Glomerular endothelial cell (primary cell): ENCODE results near the gene STIM1. TPM values are rescaled to one million over a fixed set of nuclear protein-coding genes. Genes with fewer than 3 reads are reported as not detected.
"Not testable (repeated sequence)": the region's sequence is repeated elsewhere in the genome, so short reads cannot be mapped to it uniquely, and the experiment has no call there.

Experiments used
- DNase-seq: peaks from one replicate; pipeline ENCODE4 v3.0.0-alpha.2; 2011; ENCODE audit warnings: low read depth, low spot score; ENCODE audit errors: extremely low read depth
- total RNA-seq: library from RNA; depleted of rRNA; stranded (reverse); fragments of >200 nt; gene quantifications from 2 replicates; pipeline ENCODE4 v1.2.3, GENCODE V29; 2015

Gene STIM1
- total RNA-seq, 1 donor from 2014 or later = 34.1 TPM

DNA sequence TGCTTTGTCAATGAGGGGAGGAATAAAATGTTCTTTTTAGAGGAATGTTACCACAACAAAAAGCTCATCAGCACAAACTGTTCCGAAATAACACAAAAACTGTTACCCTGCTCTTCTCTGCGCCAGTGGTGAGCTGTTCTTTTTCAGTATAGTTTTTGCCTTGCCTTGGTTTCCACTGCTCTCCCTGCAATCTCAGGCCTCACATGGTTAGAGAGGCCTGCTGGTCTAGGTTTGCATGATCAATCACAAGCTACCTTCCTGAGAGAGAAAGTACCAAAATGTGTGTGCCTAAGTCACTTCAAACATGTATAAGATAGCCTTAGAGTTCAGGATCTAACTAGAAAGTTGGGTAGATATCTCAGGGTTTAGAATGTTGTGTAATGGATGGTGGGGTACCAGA, 114.6 kb downstream of the STIM1 start:
- DNase-seq = no peak

DNA sequence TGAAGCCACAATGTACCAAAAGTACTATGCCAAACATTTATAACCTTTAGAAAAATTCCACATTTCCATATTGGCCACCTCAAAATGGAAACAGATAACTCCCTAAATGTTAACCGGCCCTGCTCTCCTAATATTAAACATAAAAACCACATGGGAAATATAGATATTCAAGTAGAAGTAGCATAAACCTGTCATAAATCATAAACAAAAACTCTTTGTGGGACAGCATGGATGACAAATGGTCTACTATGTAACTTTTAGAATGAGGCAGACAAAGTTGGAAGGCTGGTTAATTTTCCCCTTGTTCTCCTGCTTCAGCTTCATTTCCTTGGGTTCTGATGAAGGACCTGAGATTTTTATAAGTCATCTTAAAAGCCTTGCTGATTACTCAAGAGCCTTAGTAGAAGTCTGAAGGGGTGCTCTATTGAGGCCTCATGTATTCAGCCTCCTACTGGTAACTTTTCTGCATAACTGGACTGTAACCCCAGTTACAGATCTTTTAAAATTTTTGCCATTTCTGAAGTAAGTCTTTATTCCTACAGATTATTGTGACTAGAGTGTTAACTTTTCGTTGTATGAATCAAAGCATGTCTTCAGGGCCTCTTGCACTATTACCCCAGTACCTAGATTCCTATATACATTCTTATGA, 116.4 kb downstream of the STIM1 start:
- no peak for DNase-seq

DNA sequence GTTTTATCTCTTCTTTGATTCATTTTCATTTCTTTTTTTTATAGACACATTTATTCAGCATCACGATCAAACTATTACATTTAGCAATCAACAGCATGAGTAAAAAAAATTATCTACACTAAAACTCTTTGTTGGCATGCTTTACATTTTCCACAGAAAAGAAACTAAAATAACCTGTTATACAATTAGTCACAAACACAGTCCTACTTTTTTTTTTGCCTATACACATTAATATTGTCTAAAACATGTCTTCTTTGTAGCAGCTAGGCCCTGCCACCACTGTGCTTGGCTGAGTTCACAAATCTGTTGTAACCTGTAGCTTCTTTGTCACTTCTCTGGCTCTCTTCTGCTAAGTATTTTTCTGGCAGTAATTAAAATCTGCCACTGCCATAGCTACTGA, 117.0 kb downstream of the STIM1 start:
- no peak for DNase-seq

DNA sequence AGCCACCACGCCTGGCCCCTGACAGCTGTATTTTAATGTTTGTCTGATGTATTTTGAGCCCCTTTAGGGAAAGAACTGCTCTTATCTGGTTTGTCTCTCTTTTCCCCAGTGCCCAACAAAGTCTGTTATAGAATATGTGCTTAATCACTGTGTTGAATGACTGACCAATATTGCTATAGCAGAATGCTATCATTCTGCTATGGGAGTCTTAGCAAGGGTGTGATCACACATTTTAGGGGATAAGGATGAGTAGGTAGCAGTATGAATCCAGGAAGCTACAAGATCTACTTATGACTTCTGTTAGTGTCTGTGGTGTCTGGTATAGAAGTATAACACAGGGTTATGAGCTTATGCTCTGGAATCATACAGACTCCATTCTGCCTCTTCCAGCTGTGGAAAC, 121.6 kb downstream of the STIM1 start:
- no peak for DNase-seq

DNA sequence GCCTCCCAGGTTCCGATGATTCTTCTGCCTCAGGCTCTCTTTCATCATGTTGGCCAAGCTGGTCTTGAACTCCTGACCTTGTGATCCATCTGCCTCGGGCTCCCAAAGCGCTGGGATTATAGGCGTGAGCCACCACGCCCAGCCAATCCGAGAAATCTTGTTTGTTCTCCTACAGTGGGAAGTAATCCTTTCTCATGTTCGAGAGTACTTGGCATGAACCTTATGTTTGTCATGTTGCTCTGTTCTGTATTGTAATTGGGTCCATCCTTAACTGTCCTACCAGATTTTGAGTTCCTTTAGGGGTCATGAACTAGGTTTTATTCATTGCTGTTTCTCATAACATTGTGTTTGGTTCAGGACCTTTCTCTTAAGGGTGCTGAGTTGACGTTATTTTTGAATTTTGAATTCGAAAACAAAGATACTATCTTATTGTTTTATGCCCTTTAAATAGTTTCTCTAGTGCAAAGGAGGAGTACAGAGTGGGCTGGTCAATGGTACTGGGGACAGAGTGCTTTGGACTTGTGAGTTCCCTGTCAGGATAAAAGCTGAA, 125.7 kb downstream of the STIM1 start:
- DNase-seq = no peak

DNA sequence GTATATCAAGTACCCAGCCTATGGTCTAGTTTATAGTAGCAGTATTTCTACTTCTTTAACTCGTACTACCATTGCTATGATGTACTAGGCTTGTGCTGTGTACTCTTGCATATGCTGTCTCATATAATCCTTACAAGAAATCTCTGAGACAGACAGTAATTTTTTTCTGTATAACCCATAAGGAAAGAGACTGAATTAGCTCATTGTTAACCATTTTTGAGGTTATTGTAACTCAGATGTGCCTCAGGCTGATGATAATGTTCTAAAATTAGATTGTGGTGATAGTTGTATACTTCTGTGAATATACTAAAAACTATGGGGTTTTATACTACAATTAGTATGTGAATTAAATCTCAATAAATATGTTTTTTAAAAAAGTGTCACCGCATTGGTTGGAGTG, 127.0 kb downstream of the STIM1 start:
- no peak for DNase-seq

DNA sequence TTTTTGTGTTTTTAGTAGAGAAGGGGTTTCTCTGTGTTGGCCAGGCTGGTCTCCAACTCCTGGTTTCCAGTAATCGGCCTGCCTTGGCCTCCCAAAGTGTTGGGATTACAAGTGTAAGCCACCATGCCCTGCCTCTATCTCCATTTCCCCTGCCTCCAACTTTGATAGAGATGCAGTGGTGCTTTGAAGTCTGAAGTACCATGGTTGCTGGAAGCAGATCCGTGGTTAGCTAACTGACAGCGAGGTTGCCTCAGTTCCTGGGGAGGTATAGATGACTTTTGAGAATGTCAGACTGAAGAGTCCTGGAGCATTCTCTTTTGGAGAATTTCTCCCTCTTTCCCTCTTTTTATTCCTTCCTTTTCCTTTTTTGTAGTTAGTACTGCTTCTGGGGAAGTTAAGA, 127.6 kb downstream of the STIM1 start:
- DNase-seq = no peak

DNA sequence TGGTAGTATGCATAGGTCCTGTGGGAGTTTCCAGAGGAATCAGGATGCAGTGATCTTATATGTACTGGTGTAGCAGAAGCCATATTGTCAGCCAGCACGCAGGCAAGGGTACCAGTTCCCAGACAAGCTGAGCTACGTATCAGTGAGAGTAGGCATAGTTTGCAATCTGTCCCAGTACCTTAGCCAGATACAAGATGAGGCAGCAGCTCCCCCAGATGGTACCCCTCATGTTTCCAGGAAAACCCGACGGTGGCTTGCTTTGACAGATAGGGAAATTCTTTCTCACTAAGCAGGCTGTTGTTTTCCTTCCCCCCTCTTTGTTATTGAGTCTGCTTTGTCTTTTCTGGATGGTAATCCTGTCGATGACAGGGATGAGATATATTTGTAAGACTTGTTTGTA, 129.4 kb downstream of the STIM1 start:
- DNase-seq = no peak

DNA sequence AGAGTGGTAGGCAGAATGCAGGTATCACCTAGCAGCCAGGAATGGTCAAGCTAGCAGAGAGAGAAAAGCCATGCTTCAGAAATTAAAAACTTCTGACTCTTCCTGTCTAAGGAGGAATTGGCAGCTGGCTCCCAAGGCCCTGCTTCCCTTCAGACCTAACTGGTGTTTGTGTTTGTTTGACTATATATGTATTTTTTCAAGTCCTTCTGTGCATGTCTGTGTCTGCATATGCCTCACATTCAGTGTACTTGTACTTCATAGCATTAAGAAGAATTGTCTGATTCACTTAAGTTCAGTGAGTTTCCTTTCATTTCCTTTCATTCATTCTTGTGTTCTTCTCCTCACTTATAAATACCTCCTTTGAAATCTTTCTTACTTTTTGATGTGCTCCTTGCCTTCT, 130.2 kb downstream of the STIM1 start:
- DNase-seq = no peak

DNA sequence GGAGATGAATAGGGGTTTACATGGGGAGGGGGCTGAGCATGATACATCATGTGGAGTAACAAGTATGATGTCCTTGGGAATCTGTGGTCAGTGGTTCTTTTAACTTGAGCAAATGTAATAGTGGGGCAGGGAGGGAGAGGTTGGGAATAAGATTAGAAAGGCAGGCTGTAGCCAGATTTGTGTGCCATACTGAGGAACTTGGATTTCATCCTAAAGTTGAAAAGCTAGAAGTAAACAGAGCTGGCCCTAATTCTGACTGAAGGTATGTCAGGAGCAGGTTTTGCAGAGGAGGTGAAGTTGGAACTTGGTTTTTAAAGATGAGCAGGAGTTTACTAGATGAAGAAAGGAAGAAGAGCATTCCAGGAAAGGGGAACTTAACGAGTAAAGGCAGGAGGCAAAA, 130.8 kb downstream of the STIM1 start:
- DNase-seq = no peak

DNA sequence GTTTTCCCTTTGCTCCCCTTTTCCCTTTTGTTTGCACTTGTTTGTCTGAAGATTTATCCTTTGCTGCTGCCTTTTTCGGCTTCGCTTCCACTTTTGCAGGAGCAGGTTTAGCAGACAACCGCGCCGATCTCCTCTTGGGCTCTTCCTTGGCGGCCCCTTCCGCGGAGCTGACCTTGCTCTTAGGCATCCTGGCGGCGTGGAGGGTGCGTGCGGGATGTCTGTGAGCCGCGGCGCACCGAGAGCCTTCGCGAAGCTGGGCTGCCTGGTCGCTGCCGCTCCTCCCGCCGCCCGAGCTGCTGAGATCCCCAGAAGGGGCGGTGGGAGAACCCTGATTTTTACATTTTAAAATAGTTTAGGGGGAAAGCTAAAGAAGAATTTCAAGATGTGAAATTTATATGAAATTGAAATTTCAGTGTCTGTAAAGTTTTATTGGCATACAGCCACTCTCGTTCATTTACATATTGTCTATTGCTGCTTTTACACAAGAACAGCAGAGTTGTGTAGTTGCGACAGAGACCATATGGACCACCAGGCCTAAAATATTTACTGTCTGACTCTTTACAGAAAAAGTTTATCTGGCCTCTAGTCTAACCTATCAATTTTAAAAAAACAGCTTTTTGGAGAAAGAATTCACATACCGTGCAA, 133.9 kb downstream of the STIM1 start:
- no peak for DNase-seq

DNA sequence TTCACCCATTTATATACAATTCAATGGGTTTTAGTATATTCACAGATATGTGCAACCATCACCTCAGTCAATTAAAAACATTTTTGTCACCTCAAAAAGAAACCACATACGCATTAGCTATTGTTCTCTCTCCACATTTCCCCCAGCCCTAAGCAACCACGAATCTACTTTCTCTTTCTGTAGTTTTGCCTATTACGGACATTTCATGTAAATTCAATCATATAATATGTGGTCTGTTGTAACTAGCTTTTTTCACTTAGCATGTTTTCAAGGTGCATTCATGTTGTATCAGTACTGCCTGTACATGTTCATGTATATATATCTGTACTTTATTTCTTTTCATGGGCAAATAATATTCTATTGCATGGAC, 134.4 kb downstream of the STIM1 start:
- DNase-seq = no peak

DNA sequence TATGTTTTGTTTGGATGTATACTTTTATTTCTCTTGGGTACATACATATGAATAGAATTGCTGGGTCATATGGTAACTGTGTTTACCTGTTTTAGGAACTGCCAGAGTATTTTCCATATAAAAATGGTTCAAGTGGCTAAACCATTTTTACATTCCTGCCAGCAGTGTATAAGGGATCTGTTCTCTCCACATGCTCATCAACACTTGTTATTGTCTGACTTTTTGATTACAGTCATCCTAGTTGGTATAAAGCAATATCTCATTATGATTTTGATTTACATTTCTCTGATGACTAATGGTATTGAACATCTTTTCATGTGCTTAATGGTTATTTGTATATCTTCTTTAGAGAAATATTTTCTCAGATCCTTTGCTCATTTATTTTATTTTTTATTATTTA, 134.9 kb downstream of the STIM1 start:
- DNase-seq = no peak

DNA sequence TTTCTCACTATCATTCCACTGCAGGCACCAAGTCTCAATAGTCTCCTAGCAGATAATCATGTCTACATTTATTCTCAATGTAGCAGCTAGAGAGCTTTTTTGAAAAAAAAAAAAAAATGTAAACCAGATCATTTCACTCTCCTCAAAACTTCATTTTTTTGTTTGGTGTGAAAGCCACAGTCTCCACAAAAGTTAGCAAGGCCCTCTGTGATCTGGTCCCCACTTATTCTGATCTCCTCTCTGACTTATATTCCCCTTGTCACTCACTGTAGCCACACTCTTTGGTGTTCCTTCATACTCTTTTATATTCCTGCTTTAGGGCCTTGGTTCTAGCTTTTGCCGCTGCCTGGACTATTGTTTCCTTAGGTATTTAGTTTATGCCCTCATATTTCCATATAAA, 137.5 kb downstream of the STIM1 start:
- DNase-seq = no peak

DNA sequence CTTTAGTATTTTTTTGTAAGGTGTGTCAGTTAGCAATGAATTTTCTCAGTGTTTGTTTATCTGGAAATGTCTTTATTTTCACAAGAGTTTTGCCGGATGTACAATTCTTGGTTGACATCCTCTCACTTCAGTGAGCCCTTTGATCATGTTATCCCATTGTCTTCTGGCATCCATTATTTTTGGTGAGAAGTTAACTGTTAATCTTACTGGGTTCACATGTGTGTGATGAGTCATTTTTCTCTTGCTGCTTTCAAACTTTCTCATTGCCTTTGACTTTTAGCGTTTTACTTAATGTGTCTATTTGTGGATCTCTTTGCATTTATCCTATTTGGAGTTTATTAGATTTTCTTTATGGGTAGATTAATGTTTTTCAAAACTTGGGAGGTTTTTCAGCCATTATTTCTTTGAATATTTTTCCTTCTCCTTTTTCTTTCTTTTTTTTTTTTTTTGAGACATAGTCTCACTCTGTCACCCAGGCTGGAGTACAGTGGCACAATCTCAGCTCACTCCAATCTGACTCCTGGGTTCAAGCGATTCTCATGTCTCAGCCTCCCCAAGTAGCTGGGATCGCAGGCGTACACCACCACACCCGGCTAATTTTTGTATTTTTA, 138.7 kb downstream of the STIM1 start:
- no peak for DNase-seq

DNA sequence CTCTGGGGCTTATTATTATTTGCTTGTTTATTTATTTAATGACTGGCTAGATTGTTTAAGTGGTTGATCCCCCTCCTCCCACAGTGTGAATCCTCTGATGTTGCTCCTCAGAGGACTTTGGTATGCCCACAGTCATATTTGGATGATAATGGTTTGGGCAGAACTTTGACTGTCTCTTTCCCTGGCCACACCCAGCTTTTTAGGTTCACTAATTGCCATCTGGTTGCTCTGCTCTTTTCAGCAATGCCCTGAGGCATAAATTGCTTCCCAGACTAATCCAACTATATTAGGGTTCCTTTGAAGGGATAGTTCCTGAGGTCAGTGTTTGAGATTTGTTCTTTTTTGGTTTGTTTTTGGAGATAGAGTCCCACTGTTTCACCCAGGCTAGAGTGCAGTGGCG, 139.8 kb downstream of the STIM1 start:
- DNase-seq = no peak

DNA sequence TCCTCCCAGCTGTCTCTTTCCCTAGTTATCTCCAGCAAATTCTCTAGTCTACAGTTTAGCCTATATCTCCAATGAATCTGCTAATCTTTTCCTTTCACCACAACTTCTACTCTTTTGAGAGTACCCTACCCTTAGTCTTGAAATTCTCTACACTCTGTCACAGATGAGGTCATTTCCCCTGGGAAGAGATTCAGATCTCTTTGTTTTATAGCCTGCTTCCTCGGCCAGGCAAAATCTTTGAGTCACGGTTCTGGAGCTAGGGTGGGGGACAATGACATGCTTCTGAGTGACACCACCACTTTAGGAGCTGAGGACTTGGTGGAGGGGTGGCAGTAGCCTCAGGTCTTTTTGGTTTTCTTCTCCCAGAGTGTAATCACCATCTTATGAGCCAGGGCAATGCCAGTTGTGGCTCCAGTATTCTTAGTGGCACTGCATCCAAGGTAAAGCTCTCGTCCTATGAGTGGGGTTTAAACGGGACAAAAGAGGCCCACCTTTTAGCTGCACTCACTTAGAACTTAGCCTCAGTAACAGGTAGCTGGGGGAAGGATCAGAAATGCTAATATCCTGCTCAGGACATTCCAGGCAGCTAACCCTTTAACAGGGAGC, 140.6 kb downstream of the STIM1 start:
- peak; percentile 48 for DNase-seq

DNA sequence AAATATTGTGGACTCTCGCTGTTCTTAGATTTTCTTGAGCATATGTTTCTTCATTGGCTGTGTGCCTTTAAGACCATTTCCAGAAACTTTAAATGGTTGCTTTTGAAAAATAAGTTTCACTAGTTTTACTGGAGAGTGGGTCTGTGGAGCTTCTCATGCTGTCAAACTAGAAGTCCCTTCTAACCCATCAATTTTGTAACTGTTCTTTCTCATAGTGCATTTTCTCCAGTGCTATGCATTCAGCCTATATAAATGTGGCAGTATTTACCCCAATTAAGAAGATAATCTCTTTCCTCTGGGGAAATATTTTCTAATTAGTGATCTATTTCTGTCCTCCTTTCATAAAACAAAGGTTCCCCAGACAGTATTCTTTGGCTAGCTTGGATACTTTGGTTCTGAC, 141.2 kb downstream of the STIM1 start:
- DNase-seq = no peak

DNA sequence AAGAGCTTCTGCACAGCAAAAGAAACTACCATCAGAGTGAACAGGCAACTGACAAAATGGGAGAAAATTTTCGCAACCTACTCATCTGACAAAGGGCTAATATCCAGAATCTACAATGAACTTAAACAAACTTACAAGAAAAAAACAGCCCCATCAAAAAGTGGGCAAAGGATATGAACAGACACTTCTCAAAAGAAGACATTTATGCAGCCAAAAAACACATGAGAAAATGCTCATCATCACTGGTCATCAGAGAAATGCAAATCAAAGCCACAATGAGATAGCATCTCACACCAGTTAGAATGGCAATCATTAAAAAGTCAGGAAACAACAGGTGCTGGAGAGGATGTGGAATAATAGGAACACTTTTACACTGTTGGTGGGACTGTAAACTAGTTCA, 149.3 kb downstream of the STIM1 start:
- not testable (repeated sequence) for DNase-seq

DNA sequence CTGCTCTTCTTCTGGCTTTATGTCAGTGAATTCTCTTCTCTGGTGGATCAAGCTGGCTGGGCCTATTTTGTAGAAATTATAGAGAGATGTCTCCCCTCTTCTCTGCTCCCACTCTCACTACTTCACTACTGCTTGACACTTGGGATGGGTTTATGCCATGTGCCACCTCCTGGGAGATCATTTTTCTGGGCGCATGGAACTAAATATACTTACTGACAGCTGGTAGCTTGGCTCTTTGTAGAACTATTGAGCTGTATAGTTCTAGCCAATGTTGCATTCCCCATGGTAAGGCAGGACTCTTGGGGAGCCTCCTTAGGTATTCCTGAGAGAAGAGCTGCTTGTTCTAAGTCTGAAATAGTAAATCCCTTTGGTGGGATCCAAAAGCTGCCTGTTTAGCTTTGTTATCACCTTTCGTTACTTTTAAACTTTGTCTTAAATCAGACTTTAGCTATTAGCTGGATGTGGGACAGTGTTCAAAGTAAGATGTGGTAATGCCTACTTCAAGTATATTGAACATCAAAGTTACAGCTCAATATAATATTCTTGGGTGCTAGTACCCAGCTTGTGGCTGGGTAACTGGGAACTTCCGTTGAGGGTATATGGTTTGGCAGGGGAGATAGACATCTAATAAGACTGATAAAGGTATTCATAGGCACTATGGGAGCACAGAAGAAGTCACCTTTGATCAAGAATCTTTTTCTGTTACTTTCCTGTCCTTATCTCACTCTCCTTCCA, 151.6 kb downstream of the STIM1 start:
- no peak for DNase-seq

DNA sequence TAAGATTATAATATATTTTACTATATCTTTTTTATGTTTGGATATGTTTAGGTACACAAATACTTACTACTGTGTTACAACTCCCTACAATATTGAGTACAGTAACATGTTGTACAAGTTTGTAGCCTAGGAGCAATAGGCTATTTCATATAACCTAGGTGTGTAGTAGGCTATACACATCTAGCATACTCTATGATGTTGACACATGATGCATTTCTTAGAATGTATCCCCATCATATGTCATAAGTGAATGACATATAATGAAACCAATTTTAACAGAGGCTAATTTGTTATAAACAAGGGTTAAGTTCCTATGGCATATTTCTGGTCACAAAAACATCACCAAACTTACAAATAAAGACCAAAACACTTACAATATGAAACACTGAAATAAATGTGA, 152.7 kb downstream of the STIM1 start:
- no peak for DNase-seq
